IMR-90 (cell line): ENCODE measurements around the gene USP4. TPM values are rescaled to one million over a fixed set of nuclear protein-coding genes. Genes with fewer than 3 reads are reported as not detected.

Experiments
- ATAC-seq: fragments of 200-7000 bp; cut with Tn5 transposase; 2 replicates; pipeline ENCODE4 v1.9.1; 2020; ENCODE audit warnings: low read depth, mild to moderate bottlenecking, moderate library complexity
- BruUV-seq: library from RNA; stranded (reverse); fragments of 400-500 nt; replicated peaks from 2 replicates; lab custom pipeline; 2021; lab: Mats Ljungman, UMichigan
- CTCF ChIA-PET: fragments of 300-600 bp; formaldehyde crosslinking; extraction: SDS; loops from one replicate; lab custom pipeline; 2021; ENCODE audit warnings: antibody characterized with exemption; lab: Yijun Ruan, JAX
- POLR2A ChIA-PET: fragments of 300-600 bp; sonication (Branson Sonifier 250); formaldehyde crosslinking; loops from one replicate; lab custom pipeline; 2022; ENCODE audit warnings: antibody characterized with exemption; ENCODE audit not compliant: unreplicated experiment; lab: Charles Lee
- DNase-seq: peaks from one replicate; pipeline ENCODE4 v3.0.0; 2013
- H2AFZ ChIP-seq: replicated peaks from 2 replicates; pipeline ENCODE3; 2013; ENCODE audit warnings: low read length, mild to moderate bottlenecking; ENCODE audit not compliant: poor library complexity
- H2AK5ac ChIP-seq: 2 replicates; pipeline ENCODE4 v1.6.1; 2013; ENCODE audit warnings: low read depth, low read length, inconsistent platforms
- H2AK9ac ChIP-seq: replicated peaks from 2 replicates; pipeline ENCODE3; 2013; ENCODE audit warnings: mild to moderate bottlenecking, low read depth, low read length, moderate library complexity; ENCODE audit not compliant: poor library complexity
- H2BK120ac ChIP-seq: 2 replicates; pipeline ENCODE4 v1.6.1; 2013; ENCODE audit warnings: low read depth, low read length, inconsistent platforms
- H2BK15ac ChIP-seq: 3 replicates; pipeline ENCODE4 v1.6.1; 2013; ENCODE audit warnings: low read depth, low read length, inconsistent platforms
- H2BK20ac ChIP-seq: 2 replicates; pipeline ENCODE4 v1.6.1; 2013; ENCODE audit warnings: low read depth, mild to moderate bottlenecking, inconsistent platforms, low read length, moderate library complexity
- H2BK5ac ChIP-seq: 2 replicates; pipeline ENCODE4 v1.6.1; 2013; ENCODE audit warnings: mild to moderate bottlenecking, low read depth, low read length, inconsistent platforms; ENCODE audit not compliant: poor library complexity, severe bottlenecking
- H3K14ac ChIP-seq: replicated peaks from 2 replicates; pipeline ENCODE4 v1.6.1; 2013; ENCODE audit warnings: low read depth, low read length, inconsistent platforms
- H3K18ac ChIP-seq: 2 replicates; pipeline ENCODE4 v1.6.1; 2013; ENCODE audit warnings: low read depth, low read length, control low read depth
- H3K23ac ChIP-seq: 2 replicates; pipeline ENCODE4 v1.6.1; 2013; ENCODE audit warnings: low read depth, low read length, inconsistent platforms
- H3K27ac ChIP-seq: 2 replicates; pipeline ENCODE4 v1.5.1; 2013; ENCODE audit warnings: mild to moderate bottlenecking, control low read depth, low read length; ENCODE audit not compliant: insufficient read depth
- H3K27me3 ChIP-seq: 2 replicates; pipeline ENCODE4 v1.6.1; 2013; ENCODE audit warnings: low read length; ENCODE audit not compliant: control insufficient read depth, insufficient read depth
- H3K36me3 ChIP-seq: 2 replicates; pipeline ENCODE4 v1.6.1; 2013; ENCODE audit warnings: low read length, mixed read lengths; ENCODE audit not compliant: control insufficient read depth, insufficient read depth
- H3K4ac ChIP-seq: 2 replicates; pipeline ENCODE4 v1.6.1; 2013; ENCODE audit warnings: low read depth, low read length, inconsistent platforms
- H3K4me1 ChIP-seq: 2 replicates; pipeline ENCODE4 v1.6.1; 2013; ENCODE audit warnings: low read length, mixed read lengths; ENCODE audit not compliant: control insufficient read depth, insufficient read depth
- H3K4me2 ChIP-seq: 2 replicates; pipeline ENCODE4 v1.6.1; 2013; ENCODE audit warnings: low read depth, mild to moderate bottlenecking, control low read depth, low read length, moderate library complexity
- H3K4me3 ChIP-seq: 2 replicates; pipeline ENCODE4 v1.5.1; 2013; ENCODE audit warnings: low read depth, mild to moderate bottlenecking, control low read depth, low read length, moderate library complexity; ENCODE audit not compliant: insufficient read depth
- H3K56ac ChIP-seq: 2 replicates; pipeline ENCODE4 v1.6.1; 2013; ENCODE audit warnings: low read length, inconsistent platforms; ENCODE audit not compliant: insufficient read depth; ENCODE audit errors: extremely low read depth
- H3K79me1 ChIP-seq, 2 experiments: 2 replicates each; pipeline ENCODE4 v1.6.1; 2013; ENCODE audit warnings: low read length in 2 of 2, inconsistent platforms in 1 of 2, low read depth in 1 of 2
- H3K9ac ChIP-seq: 2 replicates; pipeline ENCODE4 v1.6.1; 2013; ENCODE audit warnings: low read depth, low read length, control low read depth
- H3K9me1 ChIP-seq: 2 replicates; pipeline ENCODE4 v1.6.1; 2013; ENCODE audit warnings: low read length, inconsistent platforms; ENCODE audit not compliant: insufficient read depth
- H3K9me3 ChIP-seq: 2 replicates; pipeline ENCODE4 v1.6.1; 2013; ENCODE audit warnings: low read length; ENCODE audit not compliant: control insufficient read depth, insufficient read depth
- H4K20me1 ChIP-seq: 2 replicates; pipeline ENCODE4 v1.6.1; 2013; ENCODE audit warnings: low read length, inconsistent platforms; ENCODE audit not compliant: insufficient read depth
- H4K5ac ChIP-seq: 2 replicates; pipeline ENCODE4 v1.6.1; 2013; ENCODE audit warnings: mild to moderate bottlenecking, low read depth, low read length, control low read depth
- H4K8ac ChIP-seq, 2 experiments: 2 replicates each; pipeline ENCODE4 v1.6.1; 2013; ENCODE audit warnings: low read depth in 2 of 2, low read length in 2 of 2, control low read depth in 1 of 2, inconsistent platforms in 1 of 2
- H4K91ac ChIP-seq: 2 replicates; pipeline ENCODE4 v1.6.1; 2013; ENCODE audit warnings: low read depth, low read length, inconsistent platforms; ENCODE audit not compliant: insufficient read depth
- CEBPB ChIP-seq: IDR thresholded peaks from 2 replicates; pipeline ENCODE4 v1.6.1; 2012; ENCODE audit warnings: low read depth, low read length, improper control_type of control experiment
- MXI1 ChIP-seq: IDR thresholded peaks from 2 replicates; pipeline ENCODE4 v1.6.1; 2012; ENCODE audit warnings: low read depth, mild to moderate bottlenecking, low read length, moderate library complexity, borderline replicate concordance
- RCOR1 ChIP-seq: IDR thresholded peaks from 2 replicates; pipeline ENCODE4 v1.6.1; 2012; ENCODE audit warnings: mild to moderate bottlenecking, low read length, improper control_type of control experiment; ENCODE audit not compliant: insufficient replicate concordance
- WGBS, 2 experiments: methylation state at CpG; one replicate each; pipeline versions ENCODE4 v1.1.5 to v1.1.7; 2013; ENCODE audit warnings: missing lambda C conversion rate in 2 of 2; ENCODE audit not compliant: insufficient read length in 1 of 2; ENCODE audit errors: extremely low coverage in 2 of 2; 5-methylcytosine and 5-hydroxymethylcytosine counted together
- dilution Hi-C: fragments of 300-500 bp; cut with HindIII; formaldehyde crosslinking; loops from one replicate; pipeline ENCODE4 v1.14.3; 2018; ENCODE audit warnings: low sequenced_read_pairs; ENCODE audit not compliant: unreplicated experiment
- in situ Hi-C: fragments of 300-500 bp; cut with MboI; formaldehyde crosslinking; loops from 3 replicates; pipeline ENCODE4 v1.14.3; 2019; ENCODE audit warnings: low sequenced_read_pairs, inconsistent platforms, mixed read lengths
- intact Hi-C: fragments of 100-400 bp; cut with micrococcal nuclease; formaldehyde crosslinking; loops from 2 replicates; pipeline ENCODE4 v1.10.0; 2022
- polyA plus RNA-seq, 3 experiments: library from polyadenylated mRNA; depleted of rRNA; stranded (reverse); fragments of >200 nt; gene quantifications; 2 replicates each; pipeline ENCODE4 v1.2.3, GENCODE V29; 2012; ENCODE audit warnings: low replicate concordance in 1 of 3
- total RNA-seq: library from RNA; depleted of rRNA; stranded (reverse); fragments of >200 nt; gene quantifications from 2 replicates; pipeline ENCODE4 v1.2.3, GENCODE V29; 2012
- TF ChIP-seq, protein P1 (sequence below): fragments of 150-350 bp; IDR thresholded peaks from 2 replicates; pipeline ENCODE4 v1.6.1; 2017; ENCODE audit warnings: mild to moderate bottlenecking, antibody characterized with exemption, low read length, low read depth

The USP4 gene
- total and polyA plus RNA-seq, 2 of the 4 experiments (the other 2 are of a cell fraction), result 29.9 to 42.3 TPM

- 86% methylated on average over 1 of the region's 6 CpGs; no CpG with 5 or more reads in 1 of the 2 experiments for WGBS, 2 experiments
- no peak for ATAC-seq
- peaks cover 62% of the 10 kb centered on the region for H3K36me3 ChIP-seq
Observed at GRCh38 chr3:49283997-49284396, 55.9 kb downstream of the USP4 start.

More at GRCh38 chr3:49283997-49284396, 55.9 kb downstream of the USP4 start:
- Histone ChIP-seq H3K4me1 (no peaks in the 10 kb centered on the region), H3K27me3 (no peaks in the 10 kb centered on the region), H2BK5ac (no peak overlapping the region), H2BK120ac (no peak overlapping the region), H2AK5ac (no peak overlapping the region), H3K4me2 (no peak overlapping the region), H4K5ac (no peak overlapping the region), H2AFZ (no peak overlapping the region), H3K4me3 (no peak overlapping the region), H4K8ac (no peak overlapping the region), H4K91ac (no peak overlapping the region), H3K9me3 (no peaks in the 10 kb centered on the region), H3K27ac (no peak overlapping the region), H3K9me1 (peaks cover 8% of the 10 kb centered on the region; the same call in 1 of the 2 replicates), H3K4ac (no peak overlapping the region), H3K56ac (no peak overlapping the region), H3K79me1 (peaks cover 0 to 3% of the 10 kb centered on the region in 2 experiments; a peak in 1 of 4 replicates), H2AK9ac (peak overlapping the region; percentile 28), H3K9ac (no peak overlapping the region), H4K20me1 (no peaks in the 10 kb centered on the region), H2BK20ac (no peak overlapping the region), H3K23ac (no peak overlapping the region), H3K14ac (no peak overlapping the region), H2BK15ac (no peak overlapping the region), H3K18ac (no peak overlapping the region)
- in situ Hi-C loops (no loop called here), dilution Hi-C loops (no loop called here), intact Hi-C loops (no loop called here)
- BruUV-seq, result no TSS peak
- ChIA-PET POLR2A (no interaction called here), CTCF (no interaction called here)
- DNase-seq, result no peak
- TF ChIP-seq, protein P1, sequence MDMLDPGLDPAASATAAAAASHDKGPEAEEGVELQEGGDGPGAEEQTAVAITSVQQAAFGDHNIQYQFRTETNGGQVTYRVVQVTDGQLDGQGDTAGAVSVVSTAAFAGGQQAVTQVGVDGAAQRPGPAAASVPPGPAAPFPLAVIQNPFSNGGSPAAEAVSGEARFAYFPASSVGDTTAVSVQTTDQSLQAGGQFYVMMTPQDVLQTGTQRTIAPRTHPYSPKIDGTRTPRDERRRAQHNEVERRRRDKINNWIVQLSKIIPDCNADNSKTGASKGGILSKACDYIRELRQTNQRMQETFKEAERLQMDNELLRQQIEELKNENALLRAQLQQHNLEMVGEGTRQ, result no peak
- no peak for TF ChIP-seq RCOR1
- no peak for TF ChIP-seq MXI1
- no peak for TF ChIP-seq CEBPB
